Esophagus muscularis mucosa (tissue), 4 donors: ENCODE results near the gene PARL.

Experiments used
- CTCF ChIP-seq, 3 experiments: fragments of 200-600 bp in 2 of 3; fragments of 450-650 bp in 1 of 3; sonication (generic) in 2 of 3; IDR thresholded peaks; one replicate each; pipeline ENCODE4 v1.5.1; 2017 to 2019; ENCODE audit warnings: antibody characterized with exemption in 3 of 3, mild to moderate bottlenecking in 2 of 3, moderate library complexity in 1 of 3
- EP300 ChIP-seq: sonication (generic); formaldehyde crosslinking; IDR thresholded peaks from one replicate; pipeline ENCODE4 v1.6.1; 2017; ENCODE audit warnings: antibody characterized with exemption
- POLR2AphosphoS5 ChIP-seq, 2 donors: sonication (generic); formaldehyde crosslinking; IDR thresholded peaks; one replicate each; pipeline ENCODE4 v1.6.1; 2017; ENCODE audit warnings: antibody characterized with exemption in 2 of 2

- no peak for TF ChIP-seq CTCF (IDR thresholded peaks at IDR 0.05)
- no peak for TF ChIP-seq POLR2AphosphoS5 (IDR thresholded peaks at IDR 0.05)
- TF ChIP-seq EP300, result no peak
These were observed 60.7 kb downstream of the PARL start for GRCh38 chr3:183823963-183824362.
